MM.1S (cell line): ENCODE results near the gene ADAMTS19.

Experiments used
- EZH2 ChIP-seq: fragments of 300-600 bp; sonication (generic); optimal IDR thresholded peaks from 2 replicates; pipeline ENCODE3; 2017; ENCODE audit warnings: low read depth, mild to moderate bottlenecking, antibody characterized with exemption, low read length, mixed read lengths
- TF ChIP-seq, protein P1 (sequence below): fragments of 300-600 bp; sonication (generic); IDR thresholded peaks from 2 replicates; pipeline ENCODE4 v1.5.1; 2016; ENCODE audit warnings: antibody characterized with exemption, low read length, mixed read lengths

DNA sequence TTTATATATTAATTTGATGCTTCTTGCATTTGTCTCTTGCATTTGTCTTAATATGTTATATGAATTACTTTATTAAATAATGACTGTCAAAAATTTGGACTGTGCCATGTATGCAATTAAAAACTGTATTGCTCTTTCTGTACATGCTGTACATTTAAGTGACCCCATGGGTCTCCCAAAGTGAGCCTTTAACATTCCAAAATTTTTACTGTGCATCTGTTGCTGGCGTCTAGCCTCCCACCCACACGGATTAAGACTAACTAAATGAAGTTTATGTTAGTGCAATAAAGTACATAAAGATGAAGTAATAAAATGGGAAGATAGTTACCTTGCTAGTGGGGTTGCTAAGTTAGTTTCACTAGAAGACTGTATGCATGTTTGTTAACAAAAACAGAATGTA is 48.5 kb downstream of the ADAMTS19 start:
- TF ChIP-seq, protein P1, sequence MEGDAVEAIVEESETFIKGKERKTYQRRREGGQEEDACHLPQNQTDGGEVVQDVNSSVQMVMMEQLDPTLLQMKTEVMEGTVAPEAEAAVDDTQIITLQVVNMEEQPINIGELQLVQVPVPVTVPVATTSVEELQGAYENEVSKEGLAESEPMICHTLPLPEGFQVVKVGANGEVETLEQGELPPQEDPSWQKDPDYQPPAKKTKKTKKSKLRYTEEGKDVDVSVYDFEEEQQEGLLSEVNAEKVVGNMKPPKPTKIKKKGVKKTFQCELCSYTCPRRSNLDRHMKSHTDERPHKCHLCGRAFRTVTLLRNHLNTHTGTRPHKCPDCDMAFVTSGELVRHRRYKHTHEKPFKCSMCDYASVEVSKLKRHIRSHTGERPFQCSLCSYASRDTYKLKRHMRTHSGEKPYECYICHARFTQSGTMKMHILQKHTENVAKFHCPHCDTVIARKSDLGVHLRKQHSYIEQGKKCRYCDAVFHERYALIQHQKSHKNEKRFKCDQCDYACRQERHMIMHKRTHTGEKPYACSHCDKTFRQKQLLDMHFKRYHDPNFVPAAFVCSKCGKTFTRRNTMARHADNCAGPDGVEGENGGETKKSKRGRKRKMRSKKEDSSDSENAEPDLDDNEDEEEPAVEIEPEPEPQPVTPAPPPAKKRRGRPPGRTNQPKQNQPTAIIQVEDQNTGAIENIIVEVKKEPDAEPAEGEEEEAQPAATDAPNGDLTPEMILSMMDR = no peak
- no peak for TF ChIP-seq EZH2
